Left cardiac atrium (tissue), 4 donors: ENCODE results near the gene CMTM2. TPM values are rescaled to one million over a fixed set of nuclear protein-coding genes. Genes with fewer than 3 reads are reported as not detected.
"Not testable (repeated sequence)": the region's sequence is repeated elsewhere in the genome, so short reads cannot be mapped to it uniquely, and the experiment has no call there.

Source experiments
- ATAC-seq, 2 donors: fragments of 200-7000 bp; cut with Tn5 transposase; one replicate each; pipeline ENCODE4 v1.9.1; 2020; ENCODE audit warnings: mild to moderate bottlenecking in 2 of 2, moderate library complexity in 2 of 2
- DNase-seq: peaks from one replicate; pipeline ENCODE4 v3.0.0-alpha.2; 2020
- intact Hi-C, 2 donors: fragments of 100-400 bp; cut with DNase I; formaldehyde crosslinking; loops; one replicate each; pipeline versions ENCODE4 v1.14.1 to v1.15.1; 2022 to 2023
- total RNA-seq, 2 donors: library from RNA; stranded (reverse); fragmentation: NEBNext Ultra II Directional; extraction: Animal tissue kit (Norgen Biotek cat#: 25700); gene quantifications; one replicate each; pipeline ENCODE4 v1.2.1, GENCODE V29; 2021
- donor health status: DM: no; HTN: yes; CAD: no.
- donor health status: DM: no; HTN: yes; CAD: no; lungs with severe emphysema.
- donor health status: DM: yes; HTN: yes; CAD: no.
- donor health status: Dilated cardiomyopathy.

CMTM2 gene
- total RNA-seq, 2 donors from 2014 or later = 0.62 TPM; not detected in 1

DNA sequence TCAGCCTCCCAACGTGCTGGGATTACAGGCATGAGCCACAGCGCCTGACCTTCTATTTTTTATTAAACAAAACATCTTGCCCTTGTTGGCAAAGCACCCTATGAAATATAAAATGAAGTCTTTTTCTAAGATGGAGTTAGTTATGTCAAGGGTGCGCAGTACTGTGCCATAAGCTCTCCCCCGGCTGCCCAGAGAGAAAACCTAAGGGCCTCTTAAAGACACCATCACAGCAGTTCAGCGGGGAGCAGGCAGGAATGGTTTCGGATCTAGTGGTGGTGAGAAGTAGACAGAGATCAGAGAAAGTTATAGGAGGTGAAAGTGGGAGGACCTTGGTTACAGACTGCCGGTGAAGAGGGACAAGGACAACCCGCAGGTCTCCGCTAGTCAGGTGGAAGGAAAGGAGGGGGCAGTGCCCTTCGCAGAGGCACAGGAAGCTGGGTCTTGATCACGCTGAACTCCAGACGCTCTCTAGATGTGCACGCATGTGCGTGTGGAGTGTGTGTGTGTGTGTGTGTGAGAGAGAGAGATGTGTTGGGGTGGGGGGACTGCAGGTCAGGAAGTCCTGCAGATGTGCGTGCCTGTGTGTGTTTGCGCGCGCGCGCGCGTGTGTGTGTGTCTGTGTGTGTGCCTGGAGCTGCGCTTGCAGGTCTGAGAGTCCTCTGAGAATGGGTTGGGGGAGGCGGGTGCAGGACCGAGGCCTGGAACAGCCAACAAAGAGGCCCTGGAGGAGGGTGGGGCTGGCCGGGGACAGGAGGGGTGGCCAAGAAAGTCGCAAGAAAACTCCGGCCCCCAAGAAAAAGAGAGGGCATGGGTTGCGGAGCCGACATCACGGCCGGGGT lies 24.5 kb downstream of the CMTM2 start:
- peak; percentile 17 to 35 for ATAC-seq
- peak; percentile 69 for DNase-seq
- intact Hi-C loops = loop anchor here (10.0 kb wide), 1 partner anchor 199 kb away; no protein-coding TSS in a partner anchor

DNA sequence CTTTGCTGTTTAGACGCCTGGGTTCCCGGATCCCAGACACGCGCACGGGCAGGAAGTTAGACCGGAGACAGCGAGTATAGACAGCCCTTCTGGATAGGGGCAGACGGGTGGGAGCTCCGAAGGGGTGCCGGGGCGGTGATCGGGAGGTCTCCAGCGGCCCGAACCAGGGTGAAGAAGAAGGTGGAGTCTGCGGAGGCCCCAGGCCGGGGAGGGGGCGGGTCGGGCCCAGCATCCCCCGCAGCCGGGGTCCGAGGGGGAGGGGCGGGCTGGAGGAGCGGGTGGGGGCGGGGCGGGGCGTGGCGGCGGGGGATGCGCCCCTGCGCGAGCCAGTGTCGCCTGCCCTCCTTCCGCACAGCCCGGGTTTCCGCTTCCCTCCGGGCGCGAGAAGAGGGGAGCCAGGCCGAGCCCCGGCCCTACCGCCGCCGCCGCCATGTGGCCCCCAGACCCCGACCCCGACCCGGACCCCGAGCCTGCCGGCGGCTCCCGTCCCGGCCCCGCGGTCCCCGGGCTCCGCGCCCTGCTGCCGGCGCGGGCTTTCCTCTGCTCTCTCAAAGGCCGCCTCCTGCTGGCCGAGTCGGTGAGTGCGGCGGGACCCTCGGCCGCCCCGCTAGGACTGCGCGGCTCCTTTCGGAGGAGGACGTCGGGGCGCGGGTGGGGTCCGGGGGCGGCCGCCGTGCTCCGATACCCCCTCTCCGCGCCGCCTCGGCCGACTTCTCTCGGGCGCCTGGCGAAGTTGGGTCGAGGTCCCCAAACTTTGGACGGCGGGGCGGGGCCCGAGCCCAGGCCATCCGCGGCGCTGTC lies 25.3 kb downstream of the CMTM2 start, which contains the start of gene CMTM3:
TSS of gene CMTM3 (plus strand) at position 329 of the 801 bp plus-strand sequence. CDS start at position 431, 102 bp downstream.
- intact Hi-C loops = loop anchor here (5.0 to 10.0 kb wide), 2 partner anchors 200 to 268 kb away; no protein-coding TSS in a partner anchor
- DNase-seq = peak; percentile 77
- ATAC-seq = peak; percentile 70 to 77

DNA sequence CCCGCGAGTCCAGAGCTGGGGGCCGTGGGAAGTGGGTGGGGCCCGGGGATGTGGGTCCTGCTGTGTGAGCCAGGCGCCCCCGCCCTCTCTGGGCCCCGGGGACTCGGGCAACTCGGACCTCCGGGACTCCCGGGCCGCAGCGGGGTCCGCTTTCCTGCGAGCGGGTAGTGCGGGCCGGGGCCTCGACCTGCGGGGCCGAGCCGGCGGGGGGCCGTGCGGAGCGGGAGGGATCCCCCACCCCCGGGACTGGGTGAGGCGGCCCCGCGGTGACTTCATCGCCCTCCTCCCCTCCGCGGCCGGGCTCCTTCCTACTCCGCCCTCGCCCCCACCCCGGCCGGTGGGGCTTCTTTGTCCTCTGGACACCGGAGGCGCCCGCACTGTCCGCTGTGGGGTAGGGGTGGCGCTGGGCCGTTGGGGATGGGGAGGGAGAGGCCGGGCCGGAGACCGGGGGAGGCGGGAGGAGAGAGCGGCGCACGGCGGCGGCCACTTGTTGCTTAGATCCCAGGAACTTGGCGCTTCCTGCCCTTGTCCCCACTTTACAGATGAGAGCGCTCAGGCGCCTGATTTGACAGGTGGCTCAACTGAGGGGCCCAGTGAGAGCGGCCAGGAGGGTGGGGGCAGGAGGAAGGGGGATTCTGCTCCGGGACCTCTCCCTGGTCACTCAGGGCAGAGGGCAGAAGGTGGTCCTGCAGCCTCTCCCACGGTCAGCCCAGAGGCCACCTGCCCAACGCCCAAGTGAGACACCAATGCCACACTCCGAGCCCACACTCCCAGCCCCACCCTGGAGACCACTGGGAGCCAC lies 26.1 kb downstream of the CMTM2 start:
- intact Hi-C loops = loop anchor here (5.0 to 10.0 kb wide), 2 partner anchors 201 to 267 kb away; no protein-coding TSS in a partner anchor
- peak; percentile 55 to 66 for ATAC-seq
- peak; percentile 80 for DNase-seq

DNA sequence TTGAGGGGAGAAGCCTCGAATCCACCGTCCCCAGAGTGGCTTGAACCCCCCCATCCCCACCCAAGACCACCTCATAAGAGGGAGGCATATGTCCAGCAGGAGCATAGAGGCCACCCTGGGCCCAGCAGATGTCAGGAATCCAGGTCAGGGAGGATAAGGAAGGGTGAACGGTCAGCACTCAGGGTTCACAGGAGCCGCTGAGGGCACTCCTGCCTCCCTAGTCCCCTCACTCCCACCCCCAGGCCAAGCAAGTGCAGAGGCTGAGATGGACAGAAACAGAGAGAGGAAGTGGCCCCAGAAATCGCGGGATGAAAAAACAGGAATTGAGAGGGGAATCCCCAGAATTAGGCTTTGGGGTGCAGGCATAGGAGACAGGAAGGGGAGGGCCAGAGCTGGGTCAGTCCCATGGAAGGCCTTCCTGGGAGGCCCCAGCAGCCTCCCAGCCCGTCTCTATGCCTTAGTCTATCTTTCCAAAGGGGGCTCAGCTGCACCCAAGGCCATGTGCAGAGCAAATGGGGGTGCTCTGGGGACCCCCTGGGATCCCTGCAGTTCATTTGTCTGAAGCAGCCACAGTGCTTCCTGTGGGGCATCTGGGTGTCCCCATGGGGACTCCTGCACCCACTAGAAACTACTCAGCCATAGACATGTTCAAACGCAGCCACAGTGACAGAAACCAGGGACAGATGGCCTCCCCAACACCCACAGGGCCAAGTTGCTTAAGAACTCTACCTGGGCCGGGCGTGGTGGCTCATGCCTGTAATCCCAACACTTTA lies 26.9 kb downstream of the CMTM2 start:
- no peak for DNase-seq
- intact Hi-C loops = loop anchor here (5.0 to 10.0 kb wide), 2 partner anchors 201 to 266 kb away; no protein-coding TSS in a partner anchor
- ATAC-seq = peak in 1 of 2 donors; percentile 0

DNA sequence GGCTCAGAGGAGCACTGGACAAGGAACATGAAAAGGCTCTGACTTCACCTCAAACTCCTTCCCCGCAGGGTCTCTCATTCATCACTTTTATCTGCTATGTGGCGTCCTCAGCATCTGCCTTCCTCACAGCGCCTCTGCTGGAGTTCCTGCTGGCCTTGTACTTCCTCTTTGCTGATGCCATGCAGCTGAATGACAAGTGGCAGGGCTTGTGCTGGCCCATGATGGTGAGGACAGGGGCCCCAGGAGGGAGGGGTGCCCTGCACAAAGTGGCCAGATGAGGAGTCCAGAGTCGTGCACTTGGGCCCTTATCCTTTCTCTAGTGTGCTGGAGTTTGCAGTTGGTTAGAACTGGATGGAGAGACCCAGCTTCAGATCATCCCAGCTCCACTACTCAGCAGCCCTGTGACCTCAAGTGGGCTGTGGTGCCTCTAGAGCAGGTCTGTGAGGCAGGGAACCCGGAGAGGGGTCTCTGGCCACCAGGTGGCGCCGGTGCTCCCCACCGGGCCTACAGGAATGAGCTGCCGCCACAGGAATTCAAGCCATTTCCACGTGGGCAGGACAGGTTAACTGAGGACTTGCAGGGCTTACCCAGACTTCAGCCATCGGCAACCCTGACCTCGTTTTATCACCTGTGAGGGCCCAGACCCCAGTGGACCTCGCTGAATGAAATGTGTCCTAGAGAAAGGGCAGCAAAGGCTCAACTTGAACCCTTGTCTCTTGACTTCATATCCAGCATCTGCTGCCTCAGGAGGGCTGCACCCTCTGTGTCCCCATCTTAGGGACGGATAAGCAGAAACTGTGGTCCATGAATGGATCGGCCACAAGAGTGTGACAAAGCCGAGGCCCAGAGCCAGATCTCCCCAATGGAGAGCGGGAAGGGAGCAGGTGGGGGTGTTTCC lies 29.2 kb downstream of the CMTM2 start:
- intact Hi-C loops = loop anchor here (5.0 to 10.0 kb wide), 2 partner anchors 204 to 264 kb away; no protein-coding TSS in a partner anchor
- DNase-seq = peak; percentile 90
- ATAC-seq = peak; percentile 35 to 39

DNA sequence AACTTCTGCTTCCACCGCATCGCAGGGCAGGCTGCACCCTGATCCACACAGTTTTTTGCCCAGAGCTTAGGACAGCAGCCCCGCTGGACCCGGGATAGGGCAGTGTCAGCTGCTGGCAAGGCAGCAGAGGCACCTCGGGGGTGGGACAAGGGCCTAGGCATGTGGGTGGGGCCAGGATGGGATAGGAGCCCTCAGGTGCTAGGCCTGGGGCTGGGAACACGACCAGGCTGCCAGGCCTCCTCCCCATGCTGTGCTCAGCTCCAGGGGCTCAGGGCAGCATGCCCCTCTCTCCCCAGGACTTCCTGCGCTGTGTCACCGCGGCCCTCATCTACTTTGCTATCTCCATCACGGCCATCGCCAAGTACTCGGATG lies 29.9 kb downstream of the CMTM2 start:
- no peak for ATAC-seq
- intact Hi-C loops = loop anchor here (5.0 to 10.0 kb wide), 2 partner anchors 204 to 263 kb away; no protein-coding TSS in a partner anchor
- no peak for DNase-seq

DNA sequence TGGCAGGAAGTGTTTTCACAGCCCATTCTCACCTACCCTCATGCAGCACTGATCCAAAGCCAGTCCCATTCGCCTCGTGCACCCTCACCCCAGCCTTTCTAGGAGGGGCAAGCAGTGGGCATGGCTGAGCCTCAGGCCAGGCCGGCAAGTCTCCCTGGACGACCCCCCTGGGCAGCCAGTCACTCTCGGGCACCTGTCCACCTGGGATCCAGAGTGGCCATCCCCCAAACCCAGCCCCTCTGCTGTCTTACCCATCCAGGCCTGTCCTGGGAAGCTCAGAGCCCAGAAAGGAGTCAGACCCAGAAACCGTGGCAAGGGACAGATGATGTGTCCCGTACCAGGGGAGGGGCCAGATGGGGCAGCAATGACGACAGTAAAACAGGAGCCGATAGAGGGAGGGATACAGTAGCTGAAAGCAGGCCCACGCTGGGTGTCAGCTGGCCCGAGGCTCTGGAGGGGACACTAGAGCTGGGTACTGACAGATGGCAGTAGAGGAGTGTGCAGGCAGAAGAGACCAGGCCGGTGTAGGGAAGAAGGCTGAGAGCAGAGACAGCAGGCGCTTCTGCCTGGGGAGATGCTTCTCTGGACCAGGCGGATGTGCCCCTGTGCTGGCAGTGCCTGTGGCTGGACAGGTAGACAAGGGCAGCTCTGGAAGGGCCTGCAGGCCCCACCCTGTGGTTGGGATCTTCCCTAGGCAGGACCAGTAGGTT lies 31.0 kb downstream of the CMTM2 start:
- ATAC-seq (no peak), DNase-seq (no peak)
- intact Hi-C loops = no loop called here

DNA sequence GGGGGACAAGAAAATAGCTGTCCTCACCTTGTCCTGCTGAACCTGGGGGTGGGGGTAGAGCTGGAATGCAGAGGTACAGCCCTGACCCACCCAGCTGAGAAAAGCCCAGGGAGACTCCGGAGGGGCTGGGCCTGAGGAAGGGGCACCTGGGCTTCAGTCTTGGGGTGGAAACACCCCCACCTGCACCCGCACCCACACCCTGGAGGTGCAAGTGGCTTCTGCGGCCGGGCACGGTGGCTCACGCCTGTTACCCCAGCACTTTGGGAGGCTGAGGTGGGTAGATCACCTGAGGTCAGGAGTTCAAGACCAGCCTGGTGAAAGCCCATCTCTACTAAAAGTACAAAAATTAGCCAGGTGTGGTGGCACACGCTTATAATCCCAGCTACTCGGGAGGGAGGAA lies 32.6 kb downstream of the CMTM2 start:
- intact Hi-C loops, ATAC-seq, DNase-seq: not testable (repeated sequence)

DNA sequence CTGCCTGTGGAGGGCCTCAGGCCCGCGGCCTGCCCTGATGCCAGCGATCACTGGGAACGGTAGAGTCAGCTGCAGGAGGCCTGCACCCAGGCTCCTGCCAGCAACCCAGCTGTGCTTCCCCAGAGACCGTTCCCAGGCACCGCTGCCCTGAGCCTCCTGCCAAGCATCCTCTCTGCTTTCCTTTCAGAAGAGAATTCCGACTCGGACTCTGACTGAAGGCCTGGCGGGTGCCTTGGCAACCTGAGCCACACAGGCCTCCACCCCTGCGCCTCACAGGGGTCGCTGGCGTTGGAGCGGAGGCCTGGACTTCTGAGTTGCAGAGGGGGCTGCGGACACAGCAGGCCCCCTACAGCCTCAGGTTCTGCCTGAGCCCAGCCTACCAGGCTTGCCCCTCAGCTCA lies 33.2 kb downstream of the CMTM2 start:
- DNase-seq (no peak), ATAC-seq (no peak)
- intact Hi-C loops = no loop called here

DNA sequence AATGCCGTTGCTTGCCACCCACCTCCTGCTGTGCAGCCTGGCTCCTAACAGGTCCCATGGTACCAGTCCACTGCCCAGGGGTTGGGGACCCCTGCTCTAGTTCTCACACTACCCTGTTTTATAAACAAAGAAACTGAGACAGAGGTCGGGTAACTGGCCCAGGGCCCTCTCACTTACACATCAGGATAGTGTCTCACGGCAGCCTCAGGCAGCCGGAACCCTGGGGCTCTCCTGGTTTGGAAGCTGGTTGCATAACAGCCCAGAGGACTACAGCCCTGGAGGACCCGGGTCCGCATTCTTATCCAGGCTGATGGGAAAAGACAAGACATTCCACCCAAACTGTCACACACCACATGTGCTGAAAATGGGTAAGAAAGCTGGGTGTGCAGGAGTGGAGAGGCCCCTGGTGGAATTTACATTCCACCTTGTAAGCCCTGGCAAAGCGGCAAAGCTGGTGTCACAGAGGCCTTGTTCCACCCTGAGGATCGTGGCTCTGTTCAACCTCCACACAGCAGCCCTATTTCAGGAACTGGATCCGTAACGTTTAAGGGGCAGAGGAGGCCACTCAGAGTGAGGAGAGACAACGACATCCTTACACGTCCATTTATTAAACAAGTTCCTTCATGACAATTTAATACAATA lies 35.0 kb downstream of the CMTM2 start:
- ATAC-seq = no peak
- intact Hi-C loops = no loop called here

DNA sequence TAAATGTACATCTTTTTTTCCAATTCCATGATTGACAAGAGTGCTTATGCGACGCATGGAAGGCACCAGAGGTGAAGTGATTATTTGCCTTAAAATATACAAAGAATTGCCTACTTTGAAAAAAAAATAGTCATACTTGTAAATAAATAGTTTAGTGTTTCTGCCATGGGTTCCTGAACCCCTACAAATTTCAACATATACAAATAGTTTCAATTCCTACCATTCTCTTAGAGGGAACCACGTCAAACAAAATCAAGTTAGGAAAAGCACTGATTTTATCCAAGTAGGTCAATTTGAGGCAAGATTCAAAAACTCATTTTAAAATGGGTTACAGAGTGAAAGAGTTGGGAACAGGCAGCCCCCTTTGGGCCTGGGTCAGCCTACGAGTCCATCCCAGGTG lies 36.9 kb downstream of the CMTM2 start:
- DNase-seq (no peak), ATAC-seq (no peak)
- intact Hi-C loops = no loop called here

More for the DNA sequence above, 35.0 kb downstream of the CMTM2 start:
- no peak for DNase-seq

DNA sequence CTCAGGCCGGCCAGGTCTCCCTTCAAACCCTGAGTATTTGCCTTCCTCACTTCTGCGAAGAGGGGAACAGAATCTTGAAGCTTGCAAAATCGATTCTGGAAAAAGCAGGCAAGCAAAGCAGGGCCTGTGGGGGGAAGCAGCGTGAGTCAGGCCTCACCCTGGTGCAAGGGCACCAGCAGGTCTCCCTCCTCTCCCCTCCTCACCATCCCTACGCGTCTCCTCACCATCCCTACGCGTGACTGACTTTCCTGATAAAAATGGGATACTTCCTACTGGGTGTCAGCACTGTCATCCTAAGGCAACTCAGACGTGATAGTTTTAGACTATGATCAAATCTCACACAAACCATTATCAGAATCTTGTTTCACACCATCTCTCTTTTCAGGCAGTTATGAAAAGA lies 37.3 kb downstream of the CMTM2 start:
- DNase-seq = no peak
- peak; percentile 6 to 24 for ATAC-seq
- intact Hi-C loops = no loop called here

DNA sequence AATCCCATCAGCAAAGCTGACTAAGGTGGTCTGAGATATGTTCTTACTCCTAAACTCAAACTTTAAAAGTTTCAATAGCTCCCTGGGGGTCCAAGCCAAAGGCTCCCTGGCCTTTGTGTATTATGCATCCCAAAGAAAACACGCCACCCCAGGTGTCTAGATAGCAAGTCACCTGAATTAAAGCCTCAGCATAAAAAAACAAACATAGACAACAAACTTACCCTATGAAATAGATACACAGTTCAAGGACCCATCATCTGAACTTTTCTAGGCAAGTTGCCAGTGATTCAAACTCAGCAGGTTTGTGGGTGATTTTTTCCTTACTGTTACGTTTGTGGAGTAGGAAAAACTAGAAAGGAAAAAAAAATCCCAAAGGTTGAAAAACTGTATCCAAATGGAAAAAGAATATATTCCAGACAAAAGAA lies 37.8 kb downstream of the CMTM2 start:
- intact Hi-C loops = no loop called here
- ATAC-seq (no peak), DNase-seq (no peak)

DNA sequence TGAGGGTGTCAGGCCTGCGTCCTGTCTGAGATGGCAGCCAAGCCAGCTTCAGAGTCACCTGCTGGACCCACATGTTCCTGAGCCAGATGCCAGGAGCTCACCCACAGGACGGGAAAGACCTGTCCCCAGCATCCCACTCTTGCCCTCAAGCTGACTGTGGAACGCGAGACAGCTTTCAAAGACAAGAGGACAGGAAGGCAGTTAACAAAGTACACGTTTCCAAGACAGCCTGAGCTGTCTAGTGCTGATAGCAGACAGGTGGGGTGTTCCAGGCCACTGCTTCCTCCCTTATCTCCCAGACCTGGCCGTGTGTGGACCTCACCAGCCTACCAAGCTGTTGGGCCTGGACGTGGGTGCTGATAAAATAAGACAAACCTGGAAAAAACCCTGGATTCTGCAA lies 38.5 kb downstream of the CMTM2 start:
- no peak for DNase-seq
- intact Hi-C loops = no loop called here
- peak in 1 of 2 donors; percentile 4 for ATAC-seq

DNA sequence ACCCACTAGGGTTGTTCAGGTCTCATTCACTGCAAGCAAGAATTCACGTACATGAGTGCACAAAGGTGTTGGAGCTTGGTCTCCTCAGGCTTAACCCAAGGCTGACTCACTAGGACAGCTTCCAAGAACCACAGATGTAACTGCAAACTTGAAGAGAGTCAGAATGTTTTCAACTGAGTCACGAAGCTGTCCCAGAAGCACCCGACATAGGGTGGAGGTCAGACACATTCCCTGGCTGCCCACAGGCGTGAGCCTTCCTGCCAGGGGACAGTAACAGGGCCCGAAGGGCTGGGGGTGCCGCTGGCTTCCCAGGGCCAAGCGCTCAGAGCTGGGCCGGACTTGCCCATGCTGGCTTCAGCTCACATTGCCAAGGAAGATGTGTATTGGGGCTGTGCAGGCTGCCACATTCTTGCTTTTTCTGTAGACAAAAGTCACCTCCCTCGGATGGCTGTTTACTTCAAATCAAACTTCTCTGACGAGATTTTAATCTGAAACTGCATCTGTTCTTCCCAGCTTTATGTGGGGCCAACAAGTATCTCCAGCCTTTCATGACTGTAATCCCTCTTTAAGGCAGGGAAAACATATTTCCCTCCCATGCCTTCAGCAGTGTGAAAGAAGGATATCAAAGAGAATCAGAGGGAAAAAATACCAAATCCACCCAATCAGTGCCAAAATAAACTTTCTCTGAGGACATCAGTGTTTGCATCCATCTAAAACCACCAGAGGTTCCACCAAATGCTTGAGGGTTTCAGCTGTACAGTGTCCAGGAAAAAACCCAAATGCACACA lies 39.5 kb downstream of the CMTM2 start:
- ATAC-seq (peak; percentile 35 to 84), DNase-seq (no peak)
- intact Hi-C loops = no loop called here
